Stimulated activated CD4-positive, alpha-beta T cell treated with anti-CD3 and anti-CD28 coated beads, Interleukin-15, amount 100 ng/mL, for 1 hour (primary cell): ENCODE results near the gene RHCE.
"Not testable (repeated sequence)": the region's sequence is repeated elsewhere in the genome, so short reads cannot be mapped to it uniquely, and the experiment has no call there.

Experiments
- DNase-seq, 2 donors: peaks; one replicate each; pipeline ENCODE4 v3.0.0-alpha.2; 2020; ENCODE audit warnings: low read depth in 1 of 2, low spot score in 1 of 2

The RHCE gene

GRCh38 chr1:25349606-25350005 is 71.0 kb downstream of the RHCE start:
- DNase-seq: no peak

DNA sequence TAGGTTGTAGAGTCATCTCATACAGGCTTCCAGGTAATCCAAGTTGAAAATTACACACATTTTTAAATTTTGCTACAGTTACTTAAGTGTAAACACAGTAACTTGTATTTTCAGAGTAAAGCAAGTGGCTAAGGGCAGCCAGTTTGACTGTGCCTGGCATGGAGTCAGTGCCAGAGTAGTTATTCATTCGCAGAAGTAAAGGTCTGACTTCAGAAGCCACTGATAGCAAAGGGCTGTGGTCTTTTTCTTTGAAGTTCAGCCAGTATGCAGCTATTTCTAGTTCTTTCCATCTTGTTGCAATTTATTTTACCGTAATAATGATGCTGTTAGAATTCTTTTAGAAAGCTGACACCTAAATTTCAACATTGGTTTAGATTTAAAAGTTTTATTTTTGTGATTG is 73.1 kb downstream of the RHCE start:
- DNase-seq: no peak

DNA sequence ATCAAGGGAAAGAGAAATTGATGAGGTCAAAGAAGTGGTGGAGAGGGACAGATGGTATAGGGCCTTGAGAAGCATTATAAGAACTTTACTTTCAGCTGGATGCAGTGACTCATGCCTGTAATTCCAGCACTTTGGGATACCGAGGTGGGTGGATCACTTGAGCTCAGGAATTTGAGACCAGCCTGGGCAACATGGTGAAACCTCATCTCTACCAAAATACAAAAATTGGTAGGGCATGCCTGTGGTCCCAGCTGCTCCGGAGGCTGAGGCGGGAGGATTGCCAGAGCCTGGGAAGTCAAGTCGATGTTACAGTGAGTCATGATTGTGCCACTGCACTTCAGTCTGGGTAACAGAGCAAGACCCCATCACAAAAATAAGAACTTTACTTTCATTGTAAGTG is 76.8 kb downstream of the RHCE start:
- no peak for DNase-seq

- DNase-seq: no peak
These were observed 77.8 kb downstream of the RHCE start for GRCh38 chr1:25342846-25343245.

DNA sequence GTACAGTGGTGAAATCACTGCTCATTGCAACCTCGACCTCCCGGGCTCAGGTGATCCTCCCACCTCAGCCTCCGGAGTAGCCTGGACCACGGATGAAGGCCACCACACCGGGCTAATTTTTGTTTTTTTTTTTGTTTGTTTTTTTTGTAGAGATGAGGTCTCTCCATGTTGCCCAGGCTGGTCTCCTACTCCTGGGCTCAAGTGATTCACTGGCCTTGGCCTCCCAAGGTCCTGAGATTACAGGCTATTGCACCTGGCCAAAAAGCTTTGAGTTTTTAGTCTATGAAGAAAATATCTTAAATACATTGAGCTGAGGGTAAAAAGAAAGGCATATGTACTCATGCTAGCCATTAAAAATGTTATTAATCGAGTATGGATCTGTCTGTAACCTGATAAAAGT is 78.9 kb downstream of the RHCE start:
- DNase-seq: no peak

DNA sequence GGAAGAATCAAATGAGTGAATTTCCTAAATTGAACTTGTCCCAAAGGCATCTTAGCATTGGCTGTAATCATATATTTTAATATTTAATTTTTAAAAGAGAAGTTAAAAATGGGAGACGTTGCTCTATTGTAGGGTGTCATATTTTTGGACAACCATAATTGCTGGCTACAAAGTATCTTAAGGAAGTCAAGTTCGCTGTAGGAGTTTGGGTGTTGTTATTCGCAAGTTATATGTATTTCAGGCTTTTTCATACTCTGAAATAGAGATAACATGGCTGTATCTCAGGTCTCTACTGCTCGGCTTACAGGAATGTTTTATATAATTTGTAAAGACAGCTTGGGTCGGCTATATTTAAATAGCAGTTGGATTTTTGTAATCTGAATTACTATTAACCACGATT is 81.6 kb downstream of the RHCE start:
- DNase-seq: no peak

DNA sequence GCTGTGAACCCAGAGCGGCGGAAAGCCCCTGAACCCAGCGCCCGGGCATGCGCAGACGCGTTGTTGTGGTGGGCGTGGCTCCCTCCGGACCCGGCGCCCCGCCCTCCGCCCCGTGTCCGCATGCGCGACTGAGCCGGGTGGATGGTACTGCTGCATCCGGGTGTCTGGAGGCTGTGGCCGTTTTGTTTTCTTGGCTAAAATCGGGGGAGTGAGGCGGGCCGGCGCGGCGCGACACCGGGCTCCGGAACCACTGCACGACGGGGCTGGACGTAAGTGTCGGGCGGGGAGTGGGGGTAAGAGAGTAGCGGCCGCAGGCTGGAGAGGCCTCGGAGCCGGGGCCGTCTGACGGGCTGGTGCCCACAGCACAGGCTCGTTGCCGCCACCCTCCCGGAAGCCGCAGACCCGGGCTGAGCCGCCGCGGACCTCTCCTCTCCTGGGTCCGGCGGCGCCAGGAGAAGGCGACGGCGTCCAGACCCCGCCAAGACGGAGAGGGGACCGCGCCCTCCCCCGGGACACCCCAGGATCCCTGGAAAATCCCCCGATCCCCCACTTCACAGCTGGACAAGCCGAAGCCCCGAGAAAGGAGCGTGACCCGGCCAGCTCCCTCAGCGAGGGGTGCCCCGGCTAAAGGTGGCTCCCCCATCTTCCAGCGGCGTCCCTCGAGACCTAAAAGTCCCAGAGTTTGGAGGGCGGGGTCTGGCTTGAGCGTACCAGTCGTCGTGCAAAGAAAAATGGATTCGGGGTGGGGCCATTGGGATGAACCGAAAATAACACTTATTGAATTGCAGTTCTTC is 82.2 kb downstream of the RHCE start, which contains the start of gene TMEM50A:
TMEM50A (plus strand) TSS at position 147 of the 794 bp plus-strand sequence. CDS start 2,153 bp downstream, outside the sequence.
- peak; percentile 85 to 87 for DNase-seq

DNA sequence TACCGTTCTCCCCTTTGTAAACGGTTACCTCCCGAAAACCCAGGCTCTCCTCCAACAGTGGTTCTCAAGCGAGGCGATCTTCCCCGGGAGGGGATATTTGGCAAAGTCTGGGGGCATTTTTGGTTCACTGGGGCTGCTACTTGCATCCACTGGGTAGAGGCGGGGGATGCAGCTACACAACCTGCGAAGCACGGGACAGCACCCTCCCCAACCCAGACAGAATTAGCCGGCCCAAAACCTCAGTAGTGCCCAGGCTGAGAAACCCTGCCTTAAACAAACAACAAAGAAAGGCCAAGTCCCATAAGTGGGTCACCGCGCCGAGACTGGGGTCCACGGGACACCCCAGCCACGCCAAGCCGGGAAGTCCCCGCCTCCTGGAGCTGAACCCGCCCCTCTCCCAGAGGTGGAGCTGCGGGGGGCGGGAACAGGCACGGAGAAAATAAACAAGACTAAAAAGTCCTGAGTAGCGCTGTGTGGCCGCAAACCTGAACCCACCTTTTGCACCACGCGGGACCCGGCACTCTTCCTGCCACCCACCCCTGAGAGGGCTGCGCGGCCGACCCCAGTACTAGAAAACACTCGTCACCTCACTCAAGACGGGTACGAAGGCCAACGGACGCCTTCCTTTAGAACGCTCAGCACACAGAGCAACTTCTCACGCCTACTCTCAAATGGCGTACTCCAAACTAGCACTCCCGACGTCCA is 83.0 kb downstream of the RHCE start:
- peak in 1 of 2 donors; percentile 8 for DNase-seq

- not testable (repeated sequence) for DNase-seq
These were observed 83.7 kb downstream of the RHCE start for GRCh38 chr1:25336922-25337354.

DNA sequence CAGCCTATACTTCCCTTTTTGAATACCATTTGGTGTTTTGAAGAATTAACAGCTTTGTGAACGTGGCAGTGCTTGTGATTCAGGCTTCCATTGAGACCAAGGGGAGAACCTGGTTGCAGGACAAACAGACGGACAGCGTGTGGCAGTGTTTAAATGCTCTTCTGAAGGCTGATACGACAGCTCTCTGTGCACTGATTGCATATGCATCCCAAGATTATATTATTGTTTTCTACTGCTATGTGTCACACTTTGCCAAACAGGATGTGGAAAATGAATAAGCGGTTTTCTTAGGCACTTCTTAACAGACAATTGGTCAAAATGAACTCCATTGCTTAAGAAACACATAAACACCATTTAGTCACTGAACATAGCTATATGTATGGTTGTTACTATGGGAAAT is 90.7 kb downstream of the RHCE start:
- not testable (repeated sequence) for DNase-seq

- not testable (repeated sequence) for DNase-seq
These were observed 91.3 kb downstream of the RHCE start for GRCh38 chr1:25329336-25329735.

GRCh38 chr1:25328791-25329185 is 91.8 kb downstream of the RHCE start:
- not testable (repeated sequence) for DNase-seq

GRCh38 chr1:25327864-25328790 is 92.5 kb downstream of the RHCE start:
- not testable (repeated sequence) for DNase-seq

- DNase-seq: not testable (repeated sequence)
These were observed 96.2 kb downstream of the RHCE start for GRCh38 chr1:25324407-25324806.

DNA sequence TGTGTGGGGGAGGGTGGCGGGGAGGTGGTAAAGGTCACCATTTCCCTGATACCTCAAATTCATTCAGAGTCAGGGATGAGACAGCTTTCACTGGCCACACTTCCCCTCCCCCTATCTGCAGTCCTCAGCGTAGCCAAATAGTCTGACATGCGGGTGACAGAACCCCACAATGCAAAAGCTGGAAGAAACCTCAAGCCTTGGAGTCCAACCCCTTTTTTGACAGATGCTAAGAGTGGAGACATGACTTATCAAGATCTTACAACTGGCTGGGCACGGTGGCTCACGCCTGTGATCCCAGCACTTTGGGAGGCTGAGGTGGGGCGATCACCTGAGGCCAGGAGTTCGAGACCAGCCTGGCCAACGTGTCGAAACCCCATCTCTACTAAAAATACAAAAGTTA is 98.5 kb downstream of the RHCE start:
- not testable (repeated sequence) for DNase-seq

GRCh38 chr1:25320314-25320938 is 100.2 kb downstream of the RHCE start:
- DNase-seq: not testable (repeated sequence)

DNA sequence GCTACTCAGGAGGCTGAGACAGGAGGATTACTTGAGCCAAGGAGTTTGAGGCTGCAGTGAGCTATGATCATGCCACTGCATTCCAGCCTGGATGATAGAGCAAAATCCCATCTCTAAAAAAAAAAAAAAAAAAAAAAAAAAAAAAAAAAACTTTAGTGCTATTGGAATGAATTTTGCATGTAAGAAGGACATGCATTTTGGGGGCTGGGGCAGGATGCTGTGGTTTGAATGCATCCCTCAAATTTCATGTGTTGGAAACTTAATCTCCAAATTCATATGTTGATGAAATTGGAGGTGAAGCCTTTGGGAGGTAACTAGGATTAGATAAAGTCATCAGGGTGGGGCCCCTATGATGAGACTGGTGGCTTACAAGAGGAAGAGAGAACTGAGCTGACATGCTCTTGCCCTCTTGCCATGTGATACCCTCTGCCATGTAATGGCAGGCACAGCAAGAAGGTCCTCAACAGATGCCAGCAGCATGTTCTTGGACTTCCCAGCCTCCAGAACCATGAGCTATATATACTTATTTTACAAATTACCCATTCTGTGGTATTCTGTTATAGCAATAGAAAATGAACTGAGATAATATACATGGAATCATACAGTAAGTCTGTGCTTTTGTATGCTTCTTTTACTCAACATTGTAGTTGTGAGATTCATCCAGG is 107.7 kb downstream of the RHCE start:
- not testable (repeated sequence) for DNase-seq
